ENCODE measurements around the gene PAX2. TPM values are rescaled to one million over a fixed set of nuclear protein-coding genes. Genes with fewer than 3 reads are reported as not detected.

PAX2 gene
- total and polyA plus RNA-seq, 2 experiments from 2014 or later: not detected

DNA sequence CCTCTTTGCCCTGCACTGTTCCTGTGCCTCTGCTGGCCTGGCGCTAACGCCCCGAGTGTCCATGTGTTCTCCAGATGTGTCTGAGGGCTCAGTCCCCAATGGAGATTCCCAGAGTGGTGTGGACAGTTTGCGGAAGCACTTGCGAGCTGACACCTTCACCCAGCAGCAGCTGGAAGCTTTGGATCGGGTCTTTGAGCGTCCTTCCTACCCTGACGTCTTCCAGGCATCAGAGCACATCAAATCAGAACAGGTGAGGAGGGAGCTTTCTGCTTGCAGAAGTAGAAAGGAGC, 60.9 kb downstream of the PAX2 start:
- H3K79me2 ChIP-seq: no peaks in the 10 kb centered on the region
- WGBS (ENCODE audit: low lambda C conversion rate, missing lambda C conversion rate): 81% methylated on average over 8 of the region's 8 CpGs
- H3K4me1 ChIP-seq (ENCODE audit: insufficient read depth): no peaks in the 10 kb centered on the region
- peaks cover 56% of the 10 kb centered on the region for H3K27me3 ChIP-seq
- no peaks in the 10 kb centered on the region for H3K36me3 ChIP-seq (replicated peaks; ENCODE audit: insufficient read depth, low read depth)
- TF ChIP-seq EZH2 (IDR thresholded peaks at IDR 0.05; ENCODE audit: borderline replicate concordance) (no peak), EZH2phosphoT487 (IDR thresholded peaks at IDR 0.05; ENCODE audit: low read depth, severe bottlenecking, unreplicated experiment) (no peak)
- TF ChIP-seq, protein P1, sequence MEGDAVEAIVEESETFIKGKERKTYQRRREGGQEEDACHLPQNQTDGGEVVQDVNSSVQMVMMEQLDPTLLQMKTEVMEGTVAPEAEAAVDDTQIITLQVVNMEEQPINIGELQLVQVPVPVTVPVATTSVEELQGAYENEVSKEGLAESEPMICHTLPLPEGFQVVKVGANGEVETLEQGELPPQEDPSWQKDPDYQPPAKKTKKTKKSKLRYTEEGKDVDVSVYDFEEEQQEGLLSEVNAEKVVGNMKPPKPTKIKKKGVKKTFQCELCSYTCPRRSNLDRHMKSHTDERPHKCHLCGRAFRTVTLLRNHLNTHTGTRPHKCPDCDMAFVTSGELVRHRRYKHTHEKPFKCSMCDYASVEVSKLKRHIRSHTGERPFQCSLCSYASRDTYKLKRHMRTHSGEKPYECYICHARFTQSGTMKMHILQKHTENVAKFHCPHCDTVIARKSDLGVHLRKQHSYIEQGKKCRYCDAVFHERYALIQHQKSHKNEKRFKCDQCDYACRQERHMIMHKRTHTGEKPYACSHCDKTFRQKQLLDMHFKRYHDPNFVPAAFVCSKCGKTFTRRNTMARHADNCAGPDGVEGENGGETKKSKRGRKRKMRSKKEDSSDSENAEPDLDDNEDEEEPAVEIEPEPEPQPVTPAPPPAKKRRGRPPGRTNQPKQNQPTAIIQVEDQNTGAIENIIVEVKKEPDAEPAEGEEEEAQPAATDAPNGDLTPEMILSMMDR (IDR thresholded peaks at IDR 0.05; ENCODE audit: poor library complexity): no peak
- no peaks in the 10 kb centered on the region for H3K9me2 ChIP-seq (replicated peaks; ENCODE audit: insufficient read depth)
- no peak overlapping the region for H2AFZ ChIP-seq
- H3K27ac ChIP-seq: no peak overlapping the region
- no peak overlapping the region for H3K4me3 ChIP-seq
- no peaks in the 10 kb centered on the region for H4K20me1 ChIP-seq (ENCODE audit: insufficient read depth, poor library complexity, severe bottlenecking)
- no peaks in the 10 kb centered on the region for H3K9me3 ChIP-seq (ENCODE audit: low read depth)
- no peak overlapping the region for H3K4me2 ChIP-seq
- DNase-seq (ENCODE audit: low spot score): no peak

DNA sequence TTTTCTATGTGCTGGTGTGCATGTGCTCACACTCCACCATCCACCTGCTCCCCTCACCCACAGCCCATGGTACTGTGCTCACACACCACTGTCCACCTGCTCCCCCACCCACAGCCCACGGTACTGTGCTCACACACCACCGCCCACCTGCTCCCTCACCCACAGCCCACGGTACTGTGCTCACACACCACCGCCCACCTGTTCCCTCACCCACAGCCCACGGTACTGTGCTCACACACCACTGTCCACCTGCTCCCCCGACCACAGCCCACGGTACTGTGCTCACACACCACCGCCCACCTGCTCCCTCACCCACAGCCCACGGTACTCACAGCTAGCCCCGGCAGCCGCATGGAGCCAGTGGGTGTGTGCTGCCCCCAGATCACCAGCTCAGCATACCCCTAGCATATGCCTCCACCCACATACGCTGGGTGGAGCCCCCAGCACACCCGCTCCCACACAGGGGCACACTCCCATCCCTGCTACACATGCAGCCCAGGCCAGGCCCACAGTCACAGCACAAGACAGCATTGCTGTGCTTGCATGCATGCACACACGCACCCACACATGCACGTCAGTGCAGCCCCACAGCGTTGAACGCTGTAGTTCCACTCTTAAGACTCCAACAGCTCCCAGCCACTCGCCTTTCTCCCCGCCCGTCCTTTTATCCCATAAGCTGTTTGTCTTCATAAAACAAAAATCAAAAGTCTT, 62.0 kb downstream of the PAX2 start:
- no peaks in the 10 kb centered on the region for H3K9me3 ChIP-seq (ENCODE audit: low read depth)
- H3K36me3 ChIP-seq (replicated peaks; ENCODE audit: insufficient read depth, low read depth): no peaks in the 10 kb centered on the region
- H4K20me1 ChIP-seq (ENCODE audit: insufficient read depth, poor library complexity, severe bottlenecking): no peaks in the 10 kb centered on the region
- H3K4me2 ChIP-seq: no peak overlapping the region
- H2AFZ ChIP-seq: no peak overlapping the region
- H3K4me1 ChIP-seq (ENCODE audit: insufficient read depth): no peaks in the 10 kb centered on the region
- H3K27me3 ChIP-seq: peaks cover 57% of the 10 kb centered on the region
- no peak overlapping the region for H3K4me3 ChIP-seq
- TF ChIP-seq EZH2 (IDR thresholded peaks at IDR 0.05; ENCODE audit: borderline replicate concordance): no peak
- TF ChIP-seq, protein P1 (IDR thresholded peaks at IDR 0.05; ENCODE audit: poor library complexity): no peak
- TF ChIP-seq EZH2phosphoT487 (IDR thresholded peaks at IDR 0.05; ENCODE audit: low read depth, severe bottlenecking, unreplicated experiment): no peak
- H3K27ac ChIP-seq: no peak overlapping the region
- DNase-seq (ENCODE audit: low spot score): no peak
- H3K79me2 ChIP-seq: no peaks in the 10 kb centered on the region
- no peaks in the 10 kb centered on the region for H3K9me2 ChIP-seq (replicated peaks; ENCODE audit: insufficient read depth)
- 71% methylated on average over 17 of the region's 20 CpGs for WGBS (ENCODE audit: low lambda C conversion rate, missing lambda C conversion rate)

DNA sequence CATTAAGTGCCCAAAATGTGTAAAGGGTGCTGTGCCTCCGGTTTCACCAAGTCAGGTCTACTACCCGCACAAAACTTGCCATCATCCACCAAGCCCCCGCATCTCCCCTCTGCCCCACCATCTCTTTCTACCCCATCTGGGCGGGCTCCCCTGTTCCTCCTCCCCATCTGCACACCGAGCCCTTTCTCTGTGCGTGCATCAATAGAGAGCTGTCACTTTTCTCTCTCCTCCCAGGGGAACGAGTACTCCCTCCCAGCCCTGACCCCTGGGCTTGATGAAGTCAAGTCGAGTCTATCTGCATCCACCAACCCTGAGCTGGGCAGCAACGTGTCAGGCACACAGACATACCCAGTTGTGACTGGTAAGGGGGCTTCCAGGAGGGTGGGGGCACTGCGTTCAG, 63.5 kb downstream of the PAX2 start:
- H3K4me3 ChIP-seq: no peak overlapping the region
- TF ChIP-seq, protein P1 (IDR thresholded peaks at IDR 0.05; ENCODE audit: poor library complexity): no peak
- TF ChIP-seq EZH2phosphoT487 (IDR thresholded peaks at IDR 0.05; ENCODE audit: low read depth, severe bottlenecking, unreplicated experiment): no peak
- no peak for TF ChIP-seq EZH2 (IDR thresholded peaks at IDR 0.05; ENCODE audit: borderline replicate concordance)
- H3K4me1 ChIP-seq (ENCODE audit: insufficient read depth): no peaks in the 10 kb centered on the region
- H3K79me2 ChIP-seq: no peaks in the 10 kb centered on the region
- H2AFZ ChIP-seq: no peak overlapping the region
- no peak overlapping the region for H3K4me2 ChIP-seq
- H3K27ac ChIP-seq: no peak overlapping the region
- H3K9me3 ChIP-seq (ENCODE audit: low read depth): no peaks in the 10 kb centered on the region
- no peaks in the 10 kb centered on the region for H3K36me3 ChIP-seq (replicated peaks; ENCODE audit: insufficient read depth, low read depth)
- no peak for DNase-seq (ENCODE audit: low spot score)
- no peaks in the 10 kb centered on the region for H4K20me1 ChIP-seq (ENCODE audit: insufficient read depth, poor library complexity, severe bottlenecking)
- H3K27me3 ChIP-seq: peaks cover 57% of the 10 kb centered on the region
- H3K9me2 ChIP-seq (replicated peaks; ENCODE audit: insufficient read depth): no peaks in the 10 kb centered on the region
- WGBS (ENCODE audit: low lambda C conversion rate, missing lambda C conversion rate): 84% methylated on average over 10 of the region's 10 CpGs

Measured in hepatocyte (in vitro differentiated cells).